GM23338 (cell line): ENCODE data around the gene ITPR2. TPM values are rescaled to one million over a fixed set of nuclear protein-coding genes. Genes with fewer than 3 reads are reported as not detected.

Experiments
- ATAC-seq: fragments of 200-7000 bp; cut with Tn5 transposase; 3 replicates; pipeline ENCODE4 v1.9.1; 2020
- DNase-seq: peaks from one replicate; pipeline ENCODE4 v3.0.0-alpha.2; 2015; ENCODE audit warnings: low spot score
- H2AFZ ChIP-seq: fragments of 200-600 bp; sonication (generic); 2 replicates; pipeline ENCODE4 v1.8.0; 2016; ENCODE audit warnings: antibody characterized with exemption, mild to moderate bottlenecking, moderate library complexity
- H3F3A ChIP-seq: fragments of 200-600 bp; sonication (generic); replicated peaks from 2 replicates; pipeline ENCODE4 v1.8.0; 2017; ENCODE audit warnings: antibody characterized with exemption, mixed run types, low read depth
- H3K27ac ChIP-seq: fragments of 200-600 bp; sonication (generic); 2 replicates; pipeline ENCODE4 v1.6.1; 2016; ENCODE audit warnings: low read depth
- H3K27me3 ChIP-seq: fragments of 200-600 bp; sonication (generic); 2 replicates; pipeline ENCODE4 v1.8.0; 2016; ENCODE audit warnings: mild to moderate bottlenecking, mixed run types, moderate library complexity; ENCODE audit not compliant: insufficient read depth
- H3K36me3 ChIP-seq: fragments of 200-600 bp; sonication (generic); 2 replicates; pipeline ENCODE4 v1.8.0; 2016; ENCODE audit warnings: mild to moderate bottlenecking; ENCODE audit not compliant: insufficient read depth
- H3K4me1 ChIP-seq: fragments of 200-600 bp; sonication (generic); 2 replicates; pipeline ENCODE4 v1.8.0; 2016; ENCODE audit warnings: mild to moderate bottlenecking, moderate library complexity; ENCODE audit not compliant: insufficient read depth
- H3K4me2 ChIP-seq: fragments of 200-600 bp; sonication (generic); 2 replicates; pipeline ENCODE4 v1.7.1; 2017; ENCODE audit warnings: mixed run types
- H3K4me3 ChIP-seq: fragments of 200-600 bp; sonication (generic); 2 replicates; pipeline ENCODE4 v1.6.1; 2016; ENCODE audit warnings: mixed run types
- H3K79me2 ChIP-seq: fragments of 200-600 bp; sonication (generic); replicated peaks from 2 replicates; pipeline ENCODE4 v1.8.0; 2017; ENCODE audit warnings: mild to moderate bottlenecking; ENCODE audit not compliant: insufficient read depth
- H3K9me2 ChIP-seq: fragments of 200-600 bp; sonication (generic); 2 replicates; pipeline ENCODE4 v1.8.0; 2017; ENCODE audit not compliant: insufficient read depth
- H4K20me1 ChIP-seq: fragments of 200-600 bp; sonication (generic); replicated peaks from 2 replicates; pipeline ENCODE4 v1.8.0; 2017; ENCODE audit warnings: mild to moderate bottlenecking; ENCODE audit not compliant: insufficient read depth
- H3K27ac Mint-ChIP-seq: 2 replicates; pipeline ENCODE4 v1.8.0; 2020; ENCODE audit warnings: inconsistent platforms, mild to moderate bottlenecking, moderate library complexity, mixed read lengths
- H3K27me3 Mint-ChIP-seq: 3 replicates; pipeline ENCODE4 v1.8.0; 2022; ENCODE audit warnings: low read depth, mild to moderate bottlenecking, moderate library complexity, mixed read lengths, inconsistent platforms; ENCODE audit not compliant: insufficient read depth, poor library complexity
- H3K36me3 Mint-ChIP-seq: 3 replicates; pipeline ENCODE4 v1.8.0; 2021; ENCODE audit warnings: low read depth, mild to moderate bottlenecking, inconsistent platforms, moderate library complexity, mixed read lengths
- H3K4me1 Mint-ChIP-seq: 3 replicates; pipeline ENCODE4 v1.8.0; 2020; ENCODE audit warnings: mild to moderate bottlenecking, inconsistent platforms, mixed read lengths
- H3K4me3 Mint-ChIP-seq: 3 replicates; pipeline ENCODE4 v1.8.0; 2021; ENCODE audit warnings: moderate library complexity, mild to moderate bottlenecking, inconsistent platforms, mixed read lengths
- H3K9me3 Mint-ChIP-seq: 3 replicates; pipeline ENCODE4 v1.8.0; 2020; ENCODE audit warnings: moderate library complexity, mild to moderate bottlenecking, inconsistent platforms, mixed read lengths
- CREB1 ChIP-seq: fragments of 250-450 bp; sonication (Bioruptor Pico); IDR thresholded peaks from 2 replicates; pipeline ENCODE4 v1.5.0; 2020; ENCODE audit warnings: low read depth, mild to moderate bottlenecking, moderate library complexity
- ETS1 ChIP-seq: IDR thresholded peaks from 2 replicates; pipeline ENCODE4 v1.6.1; 2016; ENCODE audit warnings: antibody characterized with exemption
- EZH2 ChIP-seq: fragments of 200-600 bp; sonication (generic); IDR thresholded peaks from one replicate; pipeline ENCODE4 v1.8.0; 2017; ENCODE audit warnings: antibody characterized with exemption, mild to moderate bottlenecking, low read depth; ENCODE audit not compliant: unreplicated experiment
- EZH2phosphoT487 ChIP-seq: fragments of 200-600 bp; sonication (generic); IDR thresholded peaks from one replicate; pipeline ENCODE4 v1.8.1; 2018; ENCODE audit warnings: antibody characterized with exemption; ENCODE audit not compliant: unreplicated experiment
- POLR2AphosphoS5 ChIP-seq: IDR thresholded peaks from 2 replicates; pipeline ENCODE4 v1.6.1; 2016; ENCODE audit warnings: antibody characterized with exemption, low read depth
- STAT1 ChIP-seq: IDR thresholded peaks from one replicate; pipeline ENCODE4 v1.6.1; 2016; ENCODE audit warnings: antibody characterized with exemption; ENCODE audit not compliant: unreplicated experiment
- ZNF114 ChIP-seq: fragments of 250-450 bp; sonication (Bioruptor Pico); IDR thresholded peaks from 2 replicates; pipeline ENCODE4 v1.5.0; 2020; ENCODE audit warnings: mild to moderate bottlenecking, moderate library complexity
- ZNF331 ChIP-seq: fragments of 250-450 bp; sonication (Bioruptor Pico); IDR thresholded peaks from 2 replicates; pipeline ENCODE4 v1.5.0; 2020; ENCODE audit warnings: low read depth, mild to moderate bottlenecking, moderate library complexity
- polyA plus RNA-seq: library from polyadenylated mRNA; unstranded; fragments of >200 nt; fragmentation: Nextera tagmentation; extraction: Ambion mirVana; gene quantifications from 2 replicates; pipeline ENCODE4 v1.2.1, GENCODE V29; 2016
- total RNA-seq: library from RNA; depleted of rRNA; stranded (reverse); fragments of >200 nt; shearing (Covaris generic); gene quantifications from 2 replicates; pipeline ENCODE4 v1.2.3, GENCODE V29; 2014
- TF ChIP-seq, protein P1 (sequence below): IDR thresholded peaks from one replicate; pipeline ENCODE4 v1.6.1; 2018; ENCODE audit warnings: antibody characterized with exemption; ENCODE audit not compliant: unreplicated experiment
- TF ChIP-seq, protein P2 (sequence below), 2 experiments: fragments of 200-600 bp in 1 of 2; sonication (generic) in 1 of 2; conservative IDR thresholded peaks; 2 replicates each; pipeline versions ENCODE4 v1.5.1 to v1.6.1; 2016 to 2017; ENCODE audit warnings: antibody characterized with exemption in 2 of 2, low read depth in 2 of 2, mild to moderate bottlenecking in 2 of 2, moderate library complexity in 1 of 2

The ITPR2 gene
- total and polyA plus RNA-seq, 2 experiments from 2014 or later = 44.5 to 65.2 TPM

GRCh38 chr12:26520869-26521268 lies 312.1 kb downstream of the ITPR2 start (continued):
- TF ChIP-seq, protein P1, sequence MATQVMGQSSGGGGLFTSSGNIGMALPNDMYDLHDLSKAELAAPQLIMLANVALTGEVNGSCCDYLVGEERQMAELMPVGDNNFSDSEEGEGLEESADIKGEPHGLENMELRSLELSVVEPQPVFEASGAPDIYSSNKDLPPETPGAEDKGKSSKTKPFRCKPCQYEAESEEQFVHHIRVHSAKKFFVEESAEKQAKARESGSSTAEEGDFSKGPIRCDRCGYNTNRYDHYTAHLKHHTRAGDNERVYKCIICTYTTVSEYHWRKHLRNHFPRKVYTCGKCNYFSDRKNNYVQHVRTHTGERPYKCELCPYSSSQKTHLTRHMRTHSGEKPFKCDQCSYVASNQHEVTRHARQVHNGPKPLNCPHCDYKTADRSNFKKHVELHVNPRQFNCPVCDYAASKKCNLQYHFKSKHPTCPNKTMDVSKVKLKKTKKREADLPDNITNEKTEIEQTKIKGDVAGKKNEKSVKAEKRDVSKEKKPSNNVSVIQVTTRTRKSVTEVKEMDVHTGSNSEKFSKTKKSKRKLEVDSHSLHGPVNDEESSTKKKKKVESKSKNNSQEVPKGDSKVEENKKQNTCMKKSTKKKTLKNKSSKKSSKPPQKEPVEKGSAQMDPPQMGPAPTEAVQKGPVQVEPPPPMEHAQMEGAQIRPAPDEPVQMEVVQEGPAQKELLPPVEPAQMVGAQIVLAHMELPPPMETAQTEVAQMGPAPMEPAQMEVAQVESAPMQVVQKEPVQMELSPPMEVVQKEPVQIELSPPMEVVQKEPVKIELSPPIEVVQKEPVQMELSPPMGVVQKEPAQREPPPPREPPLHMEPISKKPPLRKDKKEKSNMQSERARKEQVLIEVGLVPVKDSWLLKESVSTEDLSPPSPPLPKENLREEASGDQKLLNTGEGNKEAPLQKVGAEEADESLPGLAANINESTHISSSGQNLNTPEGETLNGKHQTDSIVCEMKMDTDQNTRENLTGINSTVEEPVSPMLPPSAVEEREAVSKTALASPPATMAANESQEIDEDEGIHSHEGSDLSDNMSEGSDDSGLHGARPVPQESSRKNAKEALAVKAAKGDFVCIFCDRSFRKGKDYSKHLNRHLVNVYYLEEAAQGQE = no peak
- TF ChIP-seq EZH2phosphoT487 (no peak), ZNF114 (CRISPR knock-in tag) (no peak), ZNF331 (no peak), POLR2AphosphoS5 (no peak), EZH2 (no peak), STAT1 (no peak)
- TF ChIP-seq, protein P2, sequence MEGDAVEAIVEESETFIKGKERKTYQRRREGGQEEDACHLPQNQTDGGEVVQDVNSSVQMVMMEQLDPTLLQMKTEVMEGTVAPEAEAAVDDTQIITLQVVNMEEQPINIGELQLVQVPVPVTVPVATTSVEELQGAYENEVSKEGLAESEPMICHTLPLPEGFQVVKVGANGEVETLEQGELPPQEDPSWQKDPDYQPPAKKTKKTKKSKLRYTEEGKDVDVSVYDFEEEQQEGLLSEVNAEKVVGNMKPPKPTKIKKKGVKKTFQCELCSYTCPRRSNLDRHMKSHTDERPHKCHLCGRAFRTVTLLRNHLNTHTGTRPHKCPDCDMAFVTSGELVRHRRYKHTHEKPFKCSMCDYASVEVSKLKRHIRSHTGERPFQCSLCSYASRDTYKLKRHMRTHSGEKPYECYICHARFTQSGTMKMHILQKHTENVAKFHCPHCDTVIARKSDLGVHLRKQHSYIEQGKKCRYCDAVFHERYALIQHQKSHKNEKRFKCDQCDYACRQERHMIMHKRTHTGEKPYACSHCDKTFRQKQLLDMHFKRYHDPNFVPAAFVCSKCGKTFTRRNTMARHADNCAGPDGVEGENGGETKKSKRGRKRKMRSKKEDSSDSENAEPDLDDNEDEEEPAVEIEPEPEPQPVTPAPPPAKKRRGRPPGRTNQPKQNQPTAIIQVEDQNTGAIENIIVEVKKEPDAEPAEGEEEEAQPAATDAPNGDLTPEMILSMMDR (conservative IDR thresholded peaks at IDR 0.05; ENCODE audit: low read depth in 2 of 2) = no peak

- Mint-ChIP-seq H3K4me1 (peaks cover 18% of the 10 kb centered on the region), H3K27me3 (no peaks in the 10 kb centered on the region), H3K36me3 (peaks cover 30% of the 10 kb centered on the region; the same call in 2 of the 3 replicates), H3K9me3 (peaks cover 3% of the 10 kb centered on the region), H3K4me3 (no peak overlapping the region), H3K27ac (no peak overlapping the region)
- TF ChIP-seq, protein P1 = no peak
- TF ChIP-seq ETS1 = no peak
- no peak for TF ChIP-seq EZH2
- TF ChIP-seq CREB1 (CRISPR knock-in tag) = no peak
- no peaks in the 10 kb centered on the region for H3K36me3 ChIP-seq
- H3K27me3 ChIP-seq = no peaks in the 10 kb centered on the region
- no peaks in the 10 kb centered on the region for H3K9me2 ChIP-seq
- no peaks in the 10 kb centered on the region for H3K4me1 ChIP-seq
- no peak overlapping the region for H3K4me3 ChIP-seq
- H3F3A ChIP-seq = no peaks in the 10 kb centered on the region
- no peak overlapping the region for H2AFZ ChIP-seq
- H3K4me2 ChIP-seq = no peak overlapping the region
- no peaks in the 10 kb centered on the region for H4K20me1 ChIP-seq
- H3K27ac ChIP-seq = peak overlapping the region; percentile 34; the same call in 1 of the 2 replicates
- no peaks in the 10 kb centered on the region for H3K79me2 ChIP-seq
- DNase-seq (no peak), ATAC-seq (no peak)
Observed at GRCh38 chr12:26520109-26520508, 312.9 kb downstream of the ITPR2 start.
